GM21723 (cell line): ENCODE data around the gene PRKACG.
"Not testable (repeated sequence)": the region's sequence is repeated elsewhere in the genome, so short reads cannot be mapped to it uniquely, and the experiment has no call there.

Experiments
- ATAC-seq: cut with Tn5 transposase; IDR thresholded peaks from one replicate; pipeline ENCODE4 v1.9.1; 2021; ENCODE audit warnings: mild to moderate bottlenecking, moderate library complexity; ENCODE audit not compliant: unreplicated experiment

Gene PRKACG

GRCh38 chr9:69027355-69028097 is 13.6 kb upstream of the PRKACG start:
- ATAC-seq: peak; percentile 79

GRCh38 chr9:69023650-69024049 is 9.7 kb upstream of the PRKACG start:
- ATAC-seq: no peak

- ATAC-seq: no peak
Measured at GRCh38 chr9:69020301-69021145, 6.6 kb upstream of the PRKACG start.

GRCh38 chr9:69019808-69020207 is 5.9 kb upstream of the PRKACG start:
- ATAC-seq: no peak

- no peak for ATAC-seq
Measured at GRCh38 chr9:69018737-69019136, 4.8 kb upstream of the PRKACG start.

GRCh38 chr9:69016191-69017096 is 2.5 kb upstream of the PRKACG start:
- no peak for ATAC-seq

- ATAC-seq: no peak
Measured at GRCh38 chr9:69013382-69013727, 558 bp downstream of the PRKACG start.

- peak; percentile 56 for ATAC-seq
Measured at GRCh38 chr9:69012696-69013381, 1.1 kb downstream of the PRKACG start.

GRCh38 chr9:69009708-69010107 is 4.2 kb downstream of the PRKACG start:
- no peak for ATAC-seq

GRCh38 chr9:69004836-69005235 is 9.1 kb downstream of the PRKACG start:
- no peak for ATAC-seq

GRCh38 chr9:69003051-69003450 is 10.9 kb downstream of the PRKACG start:
- no peak for ATAC-seq

- ATAC-seq: no peak
Measured at GRCh38 chr9:69001921-69002320, 12.0 kb downstream of the PRKACG start.

- ATAC-seq: peak; percentile 95
Measured at GRCh38 chr9:68999393-69000105, 14.4 kb downstream of the PRKACG start.

GRCh38 chr9:68998812-68999211 is 15.1 kb downstream of the PRKACG start:
- ATAC-seq: no peak

- ATAC-seq: no peak
Measured at GRCh38 chr9:68998385-68998784, 15.5 kb downstream of the PRKACG start.

- ATAC-seq: no peak
Measured at GRCh38 chr9:68997666-68998065, 16.2 kb downstream of the PRKACG start.

GRCh38 chr9:68996462-68996861 is 17.5 kb downstream of the PRKACG start:
- no peak for ATAC-seq

- ATAC-seq: no peak
Measured at GRCh38 chr9:68995776-68996175, 18.1 kb downstream of the PRKACG start.

GRCh38 chr9:68991457-68991856 is 22.5 kb downstream of the PRKACG start:
- ATAC-seq: no peak

- ATAC-seq: not testable (repeated sequence)
Measured at GRCh38 chr9:68986949-68987348, 27.0 kb downstream of the PRKACG start.
